GM19372 (cell line): Measurements from ENCODE around the gene PTPRO.

Source experiments
- ATAC-seq: cut with Tn5 transposase; IDR thresholded peaks from one replicate; pipeline ENCODE4 v1.9.1; 2021; ENCODE audit warnings: mild to moderate bottlenecking, low read depth, moderate library complexity; ENCODE audit not compliant: unreplicated experiment

PTPRO gene

GRCh38 chr12:15547691-15548090 is 225.4 kb downstream of the PTPRO start:
- no peak for ATAC-seq

GRCh38 chr12:15550793-15551192 is 228.5 kb downstream of the PTPRO start:
- no peak for ATAC-seq

- ATAC-seq, result no peak
Measured at GRCh38 chr12:15555446-15555845, 233.1 kb downstream of the PTPRO start.

- ATAC-seq, result no peak
Measured at GRCh38 chr12:15556411-15557102, 234.2 kb downstream of the PTPRO start.

- ATAC-seq, result no peak
Measured at GRCh38 chr12:15558915-15559528, 236.7 kb downstream of the PTPRO start.

GRCh38 chr12:15561396-15561795 is 239.1 kb downstream of the PTPRO start:
- ATAC-seq, result no peak

GRCh38 chr12:15562263-15562662 is 240.0 kb downstream of the PTPRO start:
- ATAC-seq, result no peak

- ATAC-seq, result peak; percentile 72
Measured at GRCh38 chr12:15563663-15564062, 241.4 kb downstream of the PTPRO start.

GRCh38 chr12:15574353-15574752 is 252.0 kb downstream of the PTPRO start:
- ATAC-seq, result no peak

GRCh38 chr12:15575671-15576541 is 253.6 kb downstream of the PTPRO start:
- no peak for ATAC-seq

GRCh38 chr12:15580431-15580830 is 258.1 kb downstream of the PTPRO start:
- no peak for ATAC-seq

- ATAC-seq, result no peak
Measured at GRCh38 chr12:15581006-15581405, 258.7 kb downstream of the PTPRO start.

- ATAC-seq, result no peak
Measured at GRCh38 chr12:15583804-15584203, 261.5 kb downstream of the PTPRO start.

GRCh38 chr12:15584366-15585041 is 262.2 kb downstream of the PTPRO start:
- ATAC-seq, result no peak

GRCh38 chr12:15589328-15590032 is 267.2 kb downstream of the PTPRO start:
- ATAC-seq, result no peak

GRCh38 chr12:15590180-15590826 is 268.0 kb downstream of the PTPRO start:
- peak; percentile 89 for ATAC-seq

- ATAC-seq, result no peak
Measured at GRCh38 chr12:15591811-15592210, 269.5 kb downstream of the PTPRO start.

GRCh38 chr12:15592934-15593333 is 270.6 kb downstream of the PTPRO start:
- no peak for ATAC-seq

- ATAC-seq, result no peak
Measured at GRCh38 chr12:15596174-15596573, 273.9 kb downstream of the PTPRO start.
